Nucleus accumbens (tissue), 56 donors: ENCODE results near the gene PARVA.

Source experiments
- DNase-seq, 56 donors: peaks; one replicate each; lab custom pipeline; 2025; lab: John Stamatoyannopoulos, UW

PARVA gene

GRCh38 chr11:12489246-12489772 lies 111.9 kb downstream of the PARVA start:
- DNase-seq = no peak

- no peak for DNase-seq
Observed at GRCh38 chr11:12494699-12495098, 117.3 kb downstream of the PARVA start.

GRCh38 chr11:12496181-12497025 lies 119.0 kb downstream of the PARVA start:
- no peak for DNase-seq

GRCh38 chr11:12497431-12497830 lies 120.1 kb downstream of the PARVA start:
- DNase-seq = no peak

GRCh38 chr11:12499071-12499470 lies 121.7 kb downstream of the PARVA start:
- no peak for DNase-seq

- no peak for DNase-seq
Observed at GRCh38 chr11:12502046-12502445, 124.7 kb downstream of the PARVA start.

- no peak for DNase-seq
Observed at GRCh38 chr11:12503039-12503484, 125.7 kb downstream of the PARVA start.

- DNase-seq = no peak
Observed at GRCh38 chr11:12503886-12504285, 126.5 kb downstream of the PARVA start.

- DNase-seq = no peak
Observed at GRCh38 chr11:12505183-12505582, 127.8 kb downstream of the PARVA start.

GRCh38 chr11:12506404-12506921 lies 129.1 kb downstream of the PARVA start:
- no peak for DNase-seq

GRCh38 chr11:12507391-12507790 lies 130.0 kb downstream of the PARVA start:
- DNase-seq = no peak

- no peak for DNase-seq
Observed at GRCh38 chr11:12508151-12508751, 130.9 kb downstream of the PARVA start.

GRCh38 chr11:12509371-12509770 lies 132.0 kb downstream of the PARVA start:
- no peak for DNase-seq

GRCh38 chr11:12512132-12512531 lies 134.8 kb downstream of the PARVA start:
- no peak for DNase-seq

- no peak for DNase-seq
Observed at GRCh38 chr11:12512826-12513395, 135.5 kb downstream of the PARVA start.

- no peak for DNase-seq
Observed at GRCh38 chr11:12516387-12517105, 139.2 kb downstream of the PARVA start.

- DNase-seq = no peak
Observed at GRCh38 chr11:12517306-12517705, 139.9 kb downstream of the PARVA start.

- no peak for DNase-seq
Observed at GRCh38 chr11:12517741-12518140, 140.4 kb downstream of the PARVA start.

- no peak for DNase-seq
Observed at GRCh38 chr11:12518606-12519385, 141.4 kb downstream of the PARVA start.

GRCh38 chr11:12520054-12520453 lies 142.7 kb downstream of the PARVA start:
- DNase-seq = no peak
